Body of pancreas (tissue), 4 donors: ENCODE data around the gene PPP1R1B. TPM values are rescaled to one million over a fixed set of nuclear protein-coding genes. Genes with fewer than 3 reads are reported as not detected.

ENCODE experiments used
- ATAC-seq: fragments of 150-250 bp; one replicate; pipeline ENCODE4 v1.9.1; 2016
- DNase-seq, 4 donors: peaks; one replicate each; pipeline ENCODE4 v3.0.0-alpha.2; 2019
- H3K27ac ChIP-seq, 4 donors: fragments of 200-600 bp; sonication (generic); 1 replicate in 3 of 4; 2 replicates in 1 of 4; pipeline versions ENCODE4 v1.5.1 to v1.6.1; 2016 to 2019; ENCODE audit warnings: mild to moderate bottlenecking in 1 of 4, mixed read lengths in 1 of 4, moderate library complexity in 1 of 4
- H3K27me3 ChIP-seq, 2 donors: fragments of 200-600 bp; sonication (generic); one replicate each; pipeline ENCODE4 v1.6.0; 2016; ENCODE audit warnings: mild to moderate bottlenecking in 1 of 2
- H3K36me3 ChIP-seq, 2 donors: fragments of 200-600 bp; sonication (generic); replicated peaks in 1 of 2; 2 replicates each; pipeline ENCODE4 v1.5.1; 2016; ENCODE audit warnings: low read depth in 2 of 2; ENCODE audit not compliant: insufficient read depth in 1 of 2
- H3K4me1 ChIP-seq: fragments of 200-600 bp; sonication (generic); one replicate; pipeline ENCODE4 v1.6.0; 2016
- H3K4me3 ChIP-seq, 2 donors: fragments of 200-600 bp; sonication (generic); 1 replicate in 1 of 2; 2 replicates in 1 of 2; pipeline ENCODE4 v1.5.1; 2016 to 2019
- H3K9me3 ChIP-seq, 3 donors: fragments of 200-600 bp; sonication (generic); 1 replicate in 2 of 3; 2 replicates in 1 of 3; pipeline ENCODE4 v1.5.1; 2016
- POLR2A ChIP-seq, 3 donors: fragments of 450-650 bp; IDR thresholded peaks; one replicate each; pipeline ENCODE4 v1.6.1; 2016; ENCODE audit warnings: antibody characterized with exemption in 3 of 3, mild to moderate bottlenecking in 2 of 3
- WGBS, 2 donors: methylation state at CpG; one replicate each; pipeline ENCODE4 v1.1.5; 2017; 5-methylcytosine and 5-hydroxymethylcytosine counted together
- intact Hi-C: fragments of 100-400 bp; cut with DNase I; formaldehyde crosslinking; loops from one replicate; pipeline ENCODE4 v1.15.1; 2023
- total RNA-seq, 2 donors: library from RNA; depleted of rRNA; stranded (reverse); fragments of >200 nt; gene quantifications; one replicate each; pipeline ENCODE4 v1.1.0, GENCODE V29; 2016
- TF ChIP-seq, protein P1 (sequence below), 7 experiments: fragments of 450-650 bp in 4 of 7; fragments of 200-600 bp in 3 of 7; sonication (generic) in 3 of 7; IDR thresholded peaks; one replicate each; pipeline ENCODE4 v1.5.1; 2016 to 2019; ENCODE audit warnings: antibody characterized with exemption in 7 of 7

PPP1R1B gene
- total RNA-seq, 2 donors from 2014 or later: 38.4 to 75.8 TPM

DNA sequence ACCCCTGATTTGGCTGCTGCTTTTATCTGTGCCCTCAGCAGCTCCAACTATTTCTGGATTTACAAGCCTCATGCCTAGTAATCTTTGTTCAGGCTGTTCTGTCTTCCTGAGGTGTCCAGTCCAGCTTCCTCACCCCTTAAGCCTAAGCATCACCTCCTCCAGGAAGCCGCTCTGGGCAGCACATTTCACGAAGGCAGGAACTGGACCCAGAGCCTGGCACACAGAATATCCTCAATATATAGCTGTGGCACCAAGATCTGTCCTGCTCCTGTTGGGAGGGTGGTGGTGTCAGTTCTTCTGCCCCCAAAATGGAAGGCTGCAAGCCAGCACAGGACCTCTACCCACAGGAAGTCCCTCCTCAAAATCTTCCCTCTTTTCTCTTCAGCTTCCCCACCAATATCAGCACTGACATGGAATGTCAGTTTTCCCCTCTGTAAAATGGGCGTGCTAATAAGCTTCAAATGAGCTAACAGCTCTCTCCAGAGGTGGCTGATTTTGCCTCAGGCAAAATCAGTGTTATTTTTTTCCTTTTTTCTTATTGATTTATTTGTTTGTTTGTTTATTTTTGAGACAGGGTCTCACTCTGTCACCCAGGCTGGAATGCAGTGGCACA lies 12.1 kb upstream of the PPP1R1B start:
- no peaks in the 10 kb centered on the region for H3K36me3 ChIP-seq
- H3K9me3 ChIP-seq: no peaks in the 10 kb centered on the region
- intact Hi-C loops: loop anchor here (5.0 kb wide), 1 partner anchor 143 kb away; no protein-coding TSS in a partner anchor
- no peak overlapping the region for H3K27ac ChIP-seq
- ATAC-seq (no peak), DNase-seq (no peak)
- no peak overlapping the region for H3K4me3 ChIP-seq
- H3K4me1 ChIP-seq: peaks cover 14% of the 10 kb centered on the region
- H3K27me3 ChIP-seq: no peaks in the 10 kb centered on the region
- no peak for TF ChIP-seq POLR2A (IDR thresholded peaks at IDR 0.05)
- WGBS, 2 donors: 79 to 90% methylated on average over 3 of the region's 3 CpGs

DNA sequence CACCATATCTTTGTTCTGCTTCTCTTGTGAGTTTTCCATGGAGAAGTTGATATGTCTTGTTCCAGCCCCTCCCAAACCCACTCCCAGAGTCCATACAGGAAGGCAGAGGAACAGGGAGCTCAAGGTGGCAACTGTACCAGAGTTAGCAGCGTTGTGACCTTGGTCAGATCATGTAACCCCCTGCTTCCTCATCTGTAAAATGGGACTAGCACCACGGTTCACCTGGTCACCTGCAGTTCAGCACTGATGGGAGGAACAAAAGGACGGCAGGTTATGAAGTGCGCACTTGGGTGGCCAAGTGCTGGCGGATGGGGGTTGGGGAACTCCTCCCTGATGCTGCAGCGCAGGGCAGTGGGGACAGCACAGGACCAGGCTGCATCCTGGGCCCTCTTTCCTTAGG lies 11.3 kb upstream of the PPP1R1B start:
- H3K27me3 ChIP-seq: no peaks in the 10 kb centered on the region
- intact Hi-C loops: no loop called here

DNA sequence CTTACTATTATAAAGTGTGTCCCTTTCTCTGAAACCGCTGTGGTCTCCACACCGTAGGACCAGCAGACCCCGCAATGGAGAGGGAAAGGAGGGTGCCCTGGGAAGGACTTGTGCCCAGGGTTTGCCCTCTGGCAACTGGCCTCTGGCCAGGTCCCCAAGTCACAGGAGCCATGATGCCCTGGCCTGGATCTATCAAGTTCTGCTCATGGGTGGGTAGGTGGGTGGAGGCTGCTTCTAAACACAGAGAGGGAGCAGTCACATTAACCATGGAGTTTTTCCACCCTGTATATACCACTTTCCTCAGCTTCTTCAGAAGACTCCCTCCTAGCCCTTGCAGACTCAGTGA lies 9.7 kb upstream of the PPP1R1B start:
- Histone ChIP-seq H3K4me3 (no peak overlapping the region), H3K4me1 (peaks cover 21% of the 10 kb centered on the region)
- intact Hi-C loops: no loop called here

More for the DNA sequence above, 11.3 kb upstream of the PPP1R1B start:
- H3K36me3 ChIP-seq: no peaks in the 10 kb centered on the region
- no peaks in the 10 kb centered on the region for H3K9me3 ChIP-seq
- no peak overlapping the region for H3K27ac ChIP-seq
- no peak overlapping the region for H3K4me3 ChIP-seq
- H3K4me1 ChIP-seq: peaks cover 14% of the 10 kb centered on the region
- 42 to 53% methylated on average over 6 of the region's 6 CpGs for WGBS, 2 donors
- TF ChIP-seq, protein P1, sequence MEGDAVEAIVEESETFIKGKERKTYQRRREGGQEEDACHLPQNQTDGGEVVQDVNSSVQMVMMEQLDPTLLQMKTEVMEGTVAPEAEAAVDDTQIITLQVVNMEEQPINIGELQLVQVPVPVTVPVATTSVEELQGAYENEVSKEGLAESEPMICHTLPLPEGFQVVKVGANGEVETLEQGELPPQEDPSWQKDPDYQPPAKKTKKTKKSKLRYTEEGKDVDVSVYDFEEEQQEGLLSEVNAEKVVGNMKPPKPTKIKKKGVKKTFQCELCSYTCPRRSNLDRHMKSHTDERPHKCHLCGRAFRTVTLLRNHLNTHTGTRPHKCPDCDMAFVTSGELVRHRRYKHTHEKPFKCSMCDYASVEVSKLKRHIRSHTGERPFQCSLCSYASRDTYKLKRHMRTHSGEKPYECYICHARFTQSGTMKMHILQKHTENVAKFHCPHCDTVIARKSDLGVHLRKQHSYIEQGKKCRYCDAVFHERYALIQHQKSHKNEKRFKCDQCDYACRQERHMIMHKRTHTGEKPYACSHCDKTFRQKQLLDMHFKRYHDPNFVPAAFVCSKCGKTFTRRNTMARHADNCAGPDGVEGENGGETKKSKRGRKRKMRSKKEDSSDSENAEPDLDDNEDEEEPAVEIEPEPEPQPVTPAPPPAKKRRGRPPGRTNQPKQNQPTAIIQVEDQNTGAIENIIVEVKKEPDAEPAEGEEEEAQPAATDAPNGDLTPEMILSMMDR (IDR thresholded peaks at IDR 0.05): no peak
- TF ChIP-seq POLR2A (IDR thresholded peaks at IDR 0.05): no peak
- no peak for DNase-seq
- ATAC-seq: no peak

DNA sequence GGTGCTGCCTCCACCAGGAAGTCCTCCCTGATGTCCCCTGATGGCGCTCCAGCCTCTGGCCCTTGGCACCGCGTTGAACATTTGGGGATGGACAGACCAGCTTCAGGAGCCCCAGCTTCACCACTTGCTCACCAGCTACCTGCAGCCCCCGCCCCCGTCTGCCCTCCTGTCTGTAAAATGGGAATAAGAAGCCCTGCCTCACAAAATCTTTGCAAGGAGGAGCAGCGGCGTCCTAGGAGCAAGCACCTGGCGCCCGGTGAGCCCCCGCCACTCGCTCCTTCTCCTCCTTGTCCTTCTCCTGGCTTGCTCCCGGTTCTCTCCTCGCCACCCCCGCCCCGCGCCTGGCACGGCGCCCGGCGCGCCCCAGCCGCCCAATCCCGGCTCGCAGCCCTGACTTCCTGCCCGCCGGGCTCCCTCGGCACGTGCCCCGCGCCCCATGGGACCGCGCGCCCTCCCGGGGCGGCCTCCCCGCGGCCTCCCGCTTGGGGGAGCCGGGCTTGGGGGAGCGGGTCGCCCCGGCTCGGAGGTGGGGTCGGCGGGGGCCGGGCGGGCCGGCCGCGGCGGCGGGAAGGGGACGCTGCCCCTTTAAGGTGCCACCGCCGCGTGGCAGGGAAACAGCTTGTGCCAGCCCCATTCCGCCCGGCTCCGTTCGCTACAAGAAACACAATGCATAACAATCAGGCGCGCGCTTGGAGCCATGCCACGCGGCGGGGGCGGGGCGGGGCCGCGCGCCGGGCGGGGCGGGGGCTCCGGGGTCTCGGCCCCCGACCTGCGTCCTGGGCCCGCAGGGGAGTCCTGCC lies 9.1 kb upstream of the PPP1R1B start:
- intact Hi-C loops: no loop called here
- no peaks in the 10 kb centered on the region for H3K36me3 ChIP-seq
- ATAC-seq: peak; percentile 80
- no peaks in the 10 kb centered on the region for H3K9me3 ChIP-seq
- WGBS, 2 donors: 0 to 2% methylated on average over 5 to 69 of the region's 79 CpGs
- peak overlapping the region; percentile 26 to 75 (median 70) for H3K27ac ChIP-seq
- peak; percentile 81 to 86 (median 84) for DNase-seq
- H3K4me3 ChIP-seq: peak overlapping the region in 1 of 2 donors; percentile 51
- TF ChIP-seq POLR2A (IDR thresholded peaks at IDR 0.05): no peak
- TF ChIP-seq, protein P1 (IDR thresholded peaks at IDR 0.05): no peak
- peaks cover 27% of the 10 kb centered on the region for H3K4me1 ChIP-seq
- H3K27me3 ChIP-seq: no peaks in the 10 kb centered on the region

More for the DNA sequence above, 9.7 kb upstream of the PPP1R1B start:
- H3K27me3 ChIP-seq: no peaks in the 10 kb centered on the region
- 76 to 77% methylated on average over 2 to 3 of the region's 3 CpGs for WGBS, 2 donors
- no peak for TF ChIP-seq POLR2A (IDR thresholded peaks at IDR 0.05)
- TF ChIP-seq, protein P1 (IDR thresholded peaks at IDR 0.05): no peak
- H3K27ac ChIP-seq: no peak overlapping the region
- H3K36me3 ChIP-seq: no peaks in the 10 kb centered on the region
- ATAC-seq: no peak
- no peak for DNase-seq
- H3K9me3 ChIP-seq: no peaks in the 10 kb centered on the region

DNA sequence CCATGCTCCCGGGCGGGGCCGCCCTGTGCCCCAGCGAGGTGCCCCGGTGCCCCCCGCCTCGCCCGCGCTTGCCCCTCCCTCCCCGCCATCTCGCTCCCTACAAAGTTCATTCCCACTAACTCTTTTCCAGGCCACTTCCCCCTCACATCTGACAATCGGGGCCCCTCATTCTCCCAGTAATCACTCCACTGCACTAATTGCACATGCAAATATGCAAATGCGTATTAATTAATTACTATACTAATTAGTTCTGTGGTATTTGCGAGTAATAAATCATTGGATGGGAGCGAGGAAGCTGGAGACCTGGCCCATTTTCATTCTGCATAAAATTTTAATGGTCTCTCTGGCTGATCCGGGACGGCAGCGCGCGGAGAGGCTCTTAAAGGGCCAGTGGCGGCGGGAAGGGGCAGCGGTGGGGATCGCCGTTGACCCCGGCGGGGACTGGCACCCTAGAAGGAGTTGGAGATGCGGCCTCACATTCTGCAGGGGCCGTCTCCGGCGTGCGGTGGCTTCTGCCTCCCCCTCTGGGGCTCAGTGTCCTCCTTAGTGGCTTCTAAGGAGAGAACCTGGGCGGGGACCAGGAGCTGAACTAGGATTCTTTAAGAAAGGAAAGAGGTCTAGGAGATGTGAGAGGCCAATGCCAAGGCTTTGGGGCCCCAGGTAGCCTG lies 8.4 kb upstream of the PPP1R1B start:
- 1 to 4% methylated on average over 31 to 32 of the region's 33 CpGs for WGBS, 2 donors
- no peak for TF ChIP-seq POLR2A (IDR thresholded peaks at IDR 0.05)
- TF ChIP-seq, protein P1 (IDR thresholded peaks at IDR 0.05): no peak

More for the DNA sequence above, 8.4 kb upstream of the PPP1R1B start:
- peak; percentile 23 for ATAC-seq
- Histone ChIP-seq H3K9me3 (no peaks in the 10 kb centered on the region), H3K4me1 (peaks cover 33% of the 10 kb centered on the region), H3K4me3 (peak overlapping the region in 1 of 2 donors; percentile 51), H3K36me3 (no peaks in the 10 kb centered on the region), H3K27ac (peak overlapping the region; percentile 26 to 75 (median 70)), H3K27me3 (no peaks in the 10 kb centered on the region)
- peak in 1 of 4 donors; percentile 41 for DNase-seq
- intact Hi-C loops: no loop called here
